Keratinocyte (primary cell): ENCODE results near the gene MYCBP2. TPM values are rescaled to one million over a fixed set of nuclear protein-coding genes. Genes with fewer than 3 reads are reported as not detected.
"Not testable (repeated sequence)": the region's sequence is repeated elsewhere in the genome, so short reads cannot be mapped to it uniquely, and the experiment has no call there.

Source experiments
- DNase-seq: peaks from one replicate; pipeline ENCODE4 v3.0.0-alpha.2; 2011; ENCODE audit warnings: low read depth, missing footprints, low spot score
- FAIRE-seq: peaks from 2 replicates; lab custom pipeline; 2011; peaks lifted over from hg19 to GRCh38; lab: Jason Lieb, UNC
- H2AFZ ChIP-seq: 2 replicates; pipeline ENCODE4 v1.6.0; 2012; ENCODE audit warnings: low read length, control low read depth, inconsistent platforms; ENCODE audit not compliant: control insufficient read depth
- H3K27ac ChIP-seq: 2 replicates; pipeline ENCODE4 v1.5.1; 2011; ENCODE audit warnings: low read length; ENCODE audit not compliant: control insufficient read depth, insufficient read depth
- H3K27me3 ChIP-seq: 3 replicates; pipeline ENCODE4 v1.6.0; 2011; ENCODE audit warnings: low read length; ENCODE audit not compliant: control insufficient read depth, insufficient read depth; ENCODE audit errors: extremely low read depth
- H3K36me3 ChIP-seq, 2 experiments: 2 replicates in 1 of 2; 3 replicates in 1 of 2; pipeline ENCODE4 v1.5.1; 2011; ENCODE audit warnings: low read length in 2 of 2, mild to moderate bottlenecking in 1 of 2; ENCODE audit not compliant: control insufficient read depth in 2 of 2, insufficient read depth in 2 of 2; ENCODE audit errors: extremely low read depth in 1 of 2
- H3K4me1 ChIP-seq: 3 replicates; pipeline ENCODE4 v1.5.1; 2011; ENCODE audit warnings: low read length; ENCODE audit not compliant: control insufficient read depth, insufficient read depth; ENCODE audit errors: extremely low read depth
- H3K4me2 ChIP-seq: 3 replicates; pipeline ENCODE4 v1.6.0; 2011; ENCODE audit warnings: low read depth, low read length; ENCODE audit not compliant: control insufficient read depth, insufficient read depth; ENCODE audit errors: extremely low read depth
- H3K4me3 ChIP-seq, 3 experiments: fragments of 200-600 bp in 1 of 3; sonication (generic) in 1 of 3; 2 replicates in 2 of 3; 3 replicates in 1 of 3; pipeline ENCODE4 v1.5.1; 2011 to 2016; ENCODE audit warnings: low read length in 3 of 3, mild to moderate bottlenecking in 3 of 3, control low read depth in 2 of 3, inconsistent platforms in 1 of 3, low read depth in 1 of 3, mixed read lengths in 1 of 3, mixed run types in 1 of 3, moderate library complexity in 1 of 3; ENCODE audit not compliant: control insufficient read depth in 2 of 3, insufficient read depth in 2 of 3; ENCODE audit errors: extremely low read depth in 1 of 3
- H3K79me2 ChIP-seq: 2 replicates; pipeline ENCODE4 v1.6.0; 2012; ENCODE audit warnings: low read length; ENCODE audit not compliant: control insufficient read depth, insufficient read depth
- H3K9ac ChIP-seq: 3 replicates; pipeline ENCODE4 v1.6.0; 2011; ENCODE audit warnings: low read length; ENCODE audit not compliant: control insufficient read depth, insufficient read depth; ENCODE audit errors: extremely low read depth
- H3K9me1 ChIP-seq: 3 replicates; pipeline ENCODE4 v1.6.0; 2011; ENCODE audit warnings: low read length; ENCODE audit not compliant: control insufficient read depth, insufficient read depth; ENCODE audit errors: extremely low read depth
- H3K9me3 ChIP-seq: 2 replicates; pipeline ENCODE4 v1.5.1; 2012; ENCODE audit warnings: low read depth, low read length; ENCODE audit not compliant: control insufficient read depth
- H4K20me1 ChIP-seq: 3 replicates; pipeline ENCODE4 v1.6.0; 2011; ENCODE audit warnings: low read length; ENCODE audit not compliant: control insufficient read depth, insufficient read depth; ENCODE audit errors: extremely low read depth
- CTCF ChIP-seq, 3 experiments: IDR thresholded peaks in 1 of 3; conservative IDR thresholded peaks in 1 of 3; optimal IDR thresholded peaks in 1 of 3; 2 replicates in 2 of 3; 3 replicates in 1 of 3; pipeline versions ENCODE3 to v1.5.1; 2011; ENCODE audit warnings: low read length in 3 of 3, mild to moderate bottlenecking in 3 of 3, moderate library complexity in 2 of 3, control low read depth in 1 of 3, inconsistent platforms in 1 of 3; ENCODE audit not compliant: insufficient read depth in 2 of 3; ENCODE audit errors: extremely low read depth in 1 of 3
- EZH2 ChIP-seq: IDR thresholded peaks from one replicate; pipeline ENCODE4 v1.6.1; 2012; ENCODE audit warnings: inconsistent platforms, mild to moderate bottlenecking, low read length, moderate library complexity
- dilution Hi-C: fragments of 300-500 bp; cut with MboI; formaldehyde crosslinking; loops from one replicate; pipeline ENCODE4 v1.7.0; 2020; ENCODE audit warnings: low sequenced_read_pairs; ENCODE audit not compliant: extremely low pct_ligation_motif_present
- polyA plus RNA-seq, 5 experiments: library from polyadenylated mRNA; depleted of rRNA in 3 of 5; stranded (reverse) in 3 of 5; stranded (forward) in 1 of 5; unstranded in 1 of 5; fragments of >200 nt; gene quantifications; 1 replicate in 1 of 5; 2 replicates in 3 of 5; 3 replicates in 1 of 5; pipeline versions ENCODE4 v1.2.1 to v1.2.3, GENCODE V29; 2011 to 2012; ENCODE audit warnings: missing spikeins in 2 of 5, low read depth in 1 of 5, low replicate concordance in 1 of 5

Gene MYCBP2
- polyA plus RNA-seq, 1 donor (not counting 4 experiments of a cell fraction or from before 2014, with no cell fraction given) = 43.8 TPM

DNA sequence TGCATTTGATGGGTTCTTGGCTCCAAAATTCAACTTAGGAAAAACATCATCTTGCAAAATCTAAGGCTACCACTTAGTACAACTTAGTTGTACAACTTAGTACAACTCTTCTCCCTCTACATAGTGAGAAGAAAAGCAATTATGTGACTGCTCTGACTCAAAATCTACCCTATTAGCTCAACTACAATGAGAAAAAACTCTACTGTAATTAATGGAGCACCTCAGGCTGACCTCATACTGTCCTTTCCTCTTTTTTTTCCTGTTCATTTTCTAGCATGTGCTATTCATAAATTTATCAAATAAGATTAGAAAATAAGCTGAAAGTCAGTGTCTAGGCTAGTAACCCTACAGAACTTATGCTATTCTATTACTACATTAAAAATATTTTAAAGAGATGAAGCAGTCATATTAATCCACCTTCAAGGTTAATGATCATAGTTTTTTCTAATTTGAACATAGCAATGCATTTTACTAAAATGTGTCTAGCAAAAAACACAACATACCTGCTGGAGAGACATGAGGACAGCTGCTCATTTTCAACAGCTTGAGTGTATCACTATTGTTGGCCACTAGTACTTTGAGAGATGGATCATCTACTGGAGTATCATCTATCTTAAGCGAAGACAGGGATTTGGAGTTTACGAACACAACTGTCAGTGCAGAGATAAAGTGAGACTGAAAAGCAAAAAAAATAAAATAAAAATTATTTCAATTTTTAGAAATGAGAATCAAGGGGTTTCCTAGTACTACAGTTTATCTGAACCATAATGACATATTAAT is 311.8 kb downstream of the MYCBP2 start:
- H3K4me2 ChIP-seq = no peak overlapping the region
- H3K36me3 ChIP-seq = peaks cover 16 to 23% of the 10 kb centered on the region in 2 experiments
- no peak overlapping the region for H3K9ac ChIP-seq
- H3K9me1 ChIP-seq = no peaks in the 10 kb centered on the region
- H3K9me3 ChIP-seq = no peaks in the 10 kb centered on the region
- peaks cover 33% of the 10 kb centered on the region for H3K79me2 ChIP-seq
- H3K4me3 ChIP-seq = no peak overlapping the region
- no peak overlapping the region for H2AFZ ChIP-seq
- TF ChIP-seq CTCF (optimal IDR thresholded peaks at IDR 0.05 in 1 of 3, IDR thresholded peaks at IDR 0.05 in 1 of 3, conservative IDR thresholded peaks at IDR 0.05 in 1 of 3; ENCODE audit: extremely low read depth in 1 of 3, insufficient read depth in 2 of 3, low read length in 3 of 3) (no peak), EZH2 (no peak)
- no peaks in the 10 kb centered on the region for H3K4me1 ChIP-seq
- no peak overlapping the region for H3K27ac ChIP-seq
- DNase-seq (no peak), FAIRE-seq (no peak)
- dilution Hi-C loops = no loop called here
- no peaks in the 10 kb centered on the region for H4K20me1 ChIP-seq
- H3K27me3 ChIP-seq = no peaks in the 10 kb centered on the region

DNA sequence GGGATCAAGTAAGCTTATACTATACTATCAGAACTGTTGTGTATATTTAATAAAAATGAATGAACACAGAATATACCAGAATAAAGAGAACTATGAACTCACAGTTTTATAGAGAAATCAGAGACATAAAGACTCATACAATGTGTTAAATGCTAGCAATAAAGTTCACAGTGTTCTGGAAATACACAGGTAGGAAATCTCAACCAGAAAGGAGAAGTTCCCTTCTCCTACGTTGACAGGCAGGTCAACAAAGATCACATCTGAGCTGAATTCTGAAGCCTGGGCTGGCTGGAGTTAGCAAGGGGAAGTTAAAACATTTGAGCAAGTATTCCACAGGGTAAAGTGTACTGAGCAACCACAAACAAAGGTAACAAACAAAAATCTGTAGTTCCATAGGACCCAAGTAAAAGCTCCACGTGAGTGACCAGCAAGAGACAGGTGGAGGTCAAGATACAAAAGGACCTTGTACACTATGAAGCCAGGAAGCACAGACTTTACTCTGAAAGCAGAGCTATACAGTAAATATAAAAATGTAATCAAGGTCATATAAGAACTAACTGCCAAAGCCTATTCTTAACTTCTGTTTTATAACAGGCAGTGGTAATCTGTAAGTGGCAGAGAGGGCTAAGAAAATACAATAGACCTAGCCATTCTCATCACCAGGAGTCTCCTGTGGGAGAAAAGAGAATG is 312.9 kb downstream of the MYCBP2 start:
- H3K9me3 ChIP-seq = no peaks in the 10 kb centered on the region
- dilution Hi-C loops = no loop called here
- H3K9me1 ChIP-seq = no peaks in the 10 kb centered on the region
- no peak overlapping the region for H3K4me2 ChIP-seq
- H3K79me2 ChIP-seq = peaks cover 24% of the 10 kb centered on the region
- no peaks in the 10 kb centered on the region for H3K4me1 ChIP-seq
- peaks cover 16 to 23% of the 10 kb centered on the region in 2 experiments for H3K36me3 ChIP-seq
- no peak for TF ChIP-seq EZH2
- TF ChIP-seq CTCF (optimal IDR thresholded peaks at IDR 0.05 in 1 of 3, IDR thresholded peaks at IDR 0.05 in 1 of 3, conservative IDR thresholded peaks at IDR 0.05 in 1 of 3; ENCODE audit: extremely low read depth in 1 of 3, insufficient read depth in 2 of 3, low read length in 3 of 3) = no peak
- H3K9ac ChIP-seq = no peak overlapping the region
- DNase-seq (no peak), FAIRE-seq (no peak)
- H3K4me3 ChIP-seq = no peak overlapping the region
- no peaks in the 10 kb centered on the region for H4K20me1 ChIP-seq
- no peak overlapping the region for H2AFZ ChIP-seq
- no peaks in the 10 kb centered on the region for H3K27me3 ChIP-seq
- H3K27ac ChIP-seq = no peak overlapping the region

DNA sequence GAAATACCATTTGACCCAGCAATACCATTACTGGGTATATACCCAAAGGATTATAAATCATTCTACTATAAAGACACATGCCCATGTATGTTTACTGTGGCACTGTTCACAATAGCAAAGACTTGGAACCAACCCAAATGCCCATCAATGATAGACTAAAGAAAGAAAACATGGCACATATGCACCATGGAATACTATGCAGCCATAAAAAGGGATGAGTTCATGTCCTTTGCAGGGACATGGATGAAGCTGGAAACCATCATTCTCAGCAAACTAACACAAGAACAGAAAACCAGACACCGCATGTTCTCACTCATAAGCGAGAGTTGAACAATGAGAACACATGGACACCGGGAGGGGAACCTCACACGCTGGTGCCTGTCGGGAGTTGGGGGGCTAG is 317.2 kb downstream of the MYCBP2 start:
- H2AFZ ChIP-seq, DNase-seq, H3K9me3 ChIP-seq, H4K20me1 ChIP-seq, H3K9me1 ChIP-seq, dilution Hi-C loops, H3K4me1 ChIP-seq, H3K9ac ChIP-seq, FAIRE-seq, H3K4me3 ChIP-seq, H3K4me2 ChIP-seq, H3K27me3 ChIP-seq, H3K27ac ChIP-seq: not testable (repeated sequence)
- Histone ChIP-seq H3K36me3 (peaks cover 12 to 18% of the 10 kb centered on the region in 2 experiments), H3K79me2 (peaks cover 35% of the 10 kb centered on the region)
